Neural cell (in vitro differentiated cells): ENCODE measurements around the gene BTNL2. TPM values are rescaled to one million over a fixed set of nuclear protein-coding genes. Genes with fewer than 3 reads are reported as not detected.
A peak's percentile ranks its signal among the peaks of the same experiment; 100 is the strongest.
"Not testable (repeated sequence)": the region's sequence is repeated elsewhere in the genome, so short reads cannot be mapped to it uniquely, and the experiment has no call there.

Experiments used
- H2AFZ ChIP-seq: fragments of 200-600, 300-800 bp; sonication (generic), shearing (Covaris generic); 2 replicates; pipeline ENCODE4 v1.6.0; 2014; ENCODE audit warnings: low read depth, mild to moderate bottlenecking, antibody characterized with exemption, low read length, moderate library complexity
- H3F3A ChIP-seq: fragments of 200-600 bp; shearing (Covaris generic); 2 replicates; pipeline ENCODE4 v1.6.1; 2016; ENCODE audit warnings: mild to moderate bottlenecking, moderate library complexity, mixed read lengths, antibody characterized with exemption, low read length; ENCODE audit not compliant: insufficient read depth, poor library complexity, severe bottlenecking
- H3K27ac ChIP-seq: fragments of 200-600, 300-800 bp; sonication (generic), shearing (Covaris generic); 2 replicates; pipeline ENCODE4 v1.5.1; 2014; ENCODE audit warnings: mild to moderate bottlenecking, low read length, moderate library complexity
- H3K27me3 ChIP-seq: fragments of 300-800, 200-600 bp; sonication (generic), shearing (Covaris generic); 2 replicates; pipeline ENCODE4 v1.6.0; 2014; ENCODE audit warnings: mild to moderate bottlenecking, low read depth, low read length, moderate library complexity; ENCODE audit not compliant: insufficient read depth
- H3K36me3 ChIP-seq: fragments of 300-800, 200-600 bp; sonication (generic), shearing (Covaris generic); 2 replicates; pipeline ENCODE4 v1.5.1; 2014; ENCODE audit warnings: mild to moderate bottlenecking, antibody characterized with exemption, low read length, moderate library complexity; ENCODE audit not compliant: insufficient read depth
- H3K4me2 ChIP-seq: fragments of 300-800, 200-600 bp; sonication (generic), shearing (Covaris generic); 2 replicates; pipeline ENCODE4 v1.6.0; 2014; ENCODE audit warnings: mild to moderate bottlenecking, low read length
- H3K4me3 ChIP-seq: fragments of 300-800, 200-600 bp; sonication (generic), shearing (Covaris generic); 2 replicates; pipeline ENCODE4 v1.5.1; 2014; ENCODE audit warnings: mild to moderate bottlenecking, low read length, moderate library complexity
- H3K79me2 ChIP-seq: fragments of 200-600 bp; shearing (Covaris generic); replicated peaks from 2 replicates; pipeline ENCODE4 v1.6.0; 2014; ENCODE audit warnings: mild to moderate bottlenecking, low read length, moderate library complexity; ENCODE audit not compliant: insufficient read depth
- H3K9ac ChIP-seq: fragments of 300-800, 200-600 bp; sonication (generic), shearing (Covaris generic); 2 replicates; pipeline ENCODE4 v1.6.1; 2016; ENCODE audit warnings: mild to moderate bottlenecking, low read length, mixed read lengths
- H3K9me2 ChIP-seq: fragments of 200-600 bp; shearing (Covaris generic); 2 replicates; pipeline ENCODE4 v1.6.1; 2016; ENCODE audit warnings: mild to moderate bottlenecking, low read length, mixed read lengths; ENCODE audit not compliant: insufficient read depth
- H3K9me3 ChIP-seq: fragments of 200-600, 300-800 bp; sonication (generic), shearing (Covaris generic); 2 replicates; pipeline ENCODE4 v1.6.1; 2016; ENCODE audit warnings: mild to moderate bottlenecking, mixed run types, low read length, moderate library complexity, mixed read lengths
- H4K20me1 ChIP-seq: fragments of 200-600 bp; shearing (Covaris generic); 2 replicates; pipeline ENCODE4 v1.6.1; 2016; ENCODE audit warnings: mild to moderate bottlenecking, mixed run types; ENCODE audit not compliant: insufficient read depth
- EP300 ChIP-seq: fragments of 450-650 bp; conservative IDR thresholded peaks from 2 replicates; pipeline ENCODE4 v1.6.1; 2014; ENCODE audit warnings: antibody characterized with exemption, mild to moderate bottlenecking, moderate library complexity; ENCODE audit not compliant: poor library complexity, severe bottlenecking
- EZH2 ChIP-seq: fragments of 200-600, 300-800 bp; shearing (Covaris generic), sonication (generic); IDR thresholded peaks from 2 replicates; pipeline ENCODE4 v1.6.1; 2014; ENCODE audit warnings: antibody characterized with exemption, low read length, borderline replicate concordance, mild to moderate bottlenecking; ENCODE audit not compliant: insufficient read depth, poor library complexity, severe bottlenecking
- MXI1 ChIP-seq: fragments of 450-650 bp; conservative IDR thresholded peaks from 2 replicates; pipeline ENCODE4 v1.6.1; 2014; ENCODE audit warnings: antibody characterized with exemption, mild to moderate bottlenecking; ENCODE audit not compliant: poor library complexity, severe bottlenecking
- POLR2AphosphoS5 ChIP-seq: IDR thresholded peaks from 2 replicates; pipeline ENCODE4 v1.6.1; 2012
- RAD21 ChIP-seq: fragments of 450-650 bp; conservative IDR thresholded peaks from 2 replicates; pipeline ENCODE4 v1.6.1; 2014; ENCODE audit warnings: antibody characterized with exemption, mild to moderate bottlenecking, moderate library complexity
- REST ChIP-seq: IDR thresholded peaks from 2 replicates; pipeline ENCODE4 v1.6.1; 2012; ENCODE audit warnings: borderline replicate concordance
- SMC3 ChIP-seq: fragments of 450-650 bp; conservative IDR thresholded peaks from 2 replicates; pipeline ENCODE4 v1.6.1; 2014; ENCODE audit warnings: antibody characterized with exemption, mild to moderate bottlenecking, moderate library complexity; ENCODE audit not compliant: poor library complexity
- TAF1 ChIP-seq: IDR thresholded peaks from 2 replicates; pipeline ENCODE4 v1.6.1; 2012; ENCODE audit warnings: low read depth
- polyA plus RNA-seq: library from polyadenylated mRNA; depleted of rRNA; stranded (reverse); fragments of >200 nt; gene quantifications from 2 replicates; pipeline ENCODE4 v1.2.3, GENCODE V29; 2014
- TF ChIP-seq, protein P1 (sequence below): fragments of 450-650 bp; IDR thresholded peaks from 2 replicates; pipeline ENCODE4 v1.5.1; 2014; ENCODE audit warnings: antibody characterized with exemption, mild to moderate bottlenecking, moderate library complexity; ENCODE audit not compliant: poor library complexity, severe bottlenecking

Gene BTNL2
- polyA plus RNA-seq, 1 donor from 2014 or later = not detected

- no peak overlapping the region for H3K4me3 ChIP-seq
- H2AFZ ChIP-seq = no peak overlapping the region
- no peak overlapping the region for H3K9ac ChIP-seq
- H4K20me1 ChIP-seq = no peaks in the 10 kb centered on the region
- H3K9me2 ChIP-seq = no peaks in the 10 kb centered on the region
- TF ChIP-seq TAF1 (no peak), EP300 (no peak), REST (no peak), SMC3 (no peak), POLR2AphosphoS5 (no peak), EZH2 (no peak), MXI1 (no peak), RAD21 (no peak)
- TF ChIP-seq, protein P1, sequence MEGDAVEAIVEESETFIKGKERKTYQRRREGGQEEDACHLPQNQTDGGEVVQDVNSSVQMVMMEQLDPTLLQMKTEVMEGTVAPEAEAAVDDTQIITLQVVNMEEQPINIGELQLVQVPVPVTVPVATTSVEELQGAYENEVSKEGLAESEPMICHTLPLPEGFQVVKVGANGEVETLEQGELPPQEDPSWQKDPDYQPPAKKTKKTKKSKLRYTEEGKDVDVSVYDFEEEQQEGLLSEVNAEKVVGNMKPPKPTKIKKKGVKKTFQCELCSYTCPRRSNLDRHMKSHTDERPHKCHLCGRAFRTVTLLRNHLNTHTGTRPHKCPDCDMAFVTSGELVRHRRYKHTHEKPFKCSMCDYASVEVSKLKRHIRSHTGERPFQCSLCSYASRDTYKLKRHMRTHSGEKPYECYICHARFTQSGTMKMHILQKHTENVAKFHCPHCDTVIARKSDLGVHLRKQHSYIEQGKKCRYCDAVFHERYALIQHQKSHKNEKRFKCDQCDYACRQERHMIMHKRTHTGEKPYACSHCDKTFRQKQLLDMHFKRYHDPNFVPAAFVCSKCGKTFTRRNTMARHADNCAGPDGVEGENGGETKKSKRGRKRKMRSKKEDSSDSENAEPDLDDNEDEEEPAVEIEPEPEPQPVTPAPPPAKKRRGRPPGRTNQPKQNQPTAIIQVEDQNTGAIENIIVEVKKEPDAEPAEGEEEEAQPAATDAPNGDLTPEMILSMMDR = no peak
- H3K27ac ChIP-seq = no peak overlapping the region
- H3K79me2 ChIP-seq = no peaks in the 10 kb centered on the region
- H3K4me2 ChIP-seq = no peak overlapping the region
- H3K36me3 ChIP-seq = no peaks in the 10 kb centered on the region
- no peaks in the 10 kb centered on the region for H3K27me3 ChIP-seq
- H3K9me3 ChIP-seq = no peaks in the 10 kb centered on the region
- H3F3A ChIP-seq = no peaks in the 10 kb centered on the region
Measured at GRCh38 chr6:32436186-32436585, 29.2 kb upstream of the BTNL2 start.

- not testable (repeated sequence) for H3K36me3 ChIP-seq, H3K27ac ChIP-seq, H3K9me3 ChIP-seq, H3F3A ChIP-seq, H2AFZ ChIP-seq, H3K9me2 ChIP-seq, H3K9ac ChIP-seq, H3K4me2 ChIP-seq, H3K27me3 ChIP-seq, H3K4me3 ChIP-seq, H4K20me1 ChIP-seq, H3K79me2 ChIP-seq
Measured at GRCh38 chr6:32433950-32434349, 27.0 kb upstream of the BTNL2 start.

- H3K79me2 ChIP-seq = no peaks in the 10 kb centered on the region
- no peak overlapping the region for H3K27ac ChIP-seq
- H3K27me3 ChIP-seq = no peaks in the 10 kb centered on the region
- H3K4me3 ChIP-seq = no peak overlapping the region
- no peaks in the 10 kb centered on the region for H3F3A ChIP-seq
- no peak for TF ChIP-seq POLR2AphosphoS5
- TF ChIP-seq MXI1 = no peak
- TF ChIP-seq EZH2 = no peak
- no peak for TF ChIP-seq EP300
- no peak for TF ChIP-seq REST
- TF ChIP-seq RAD21 = peak; percentile 87
- TF ChIP-seq, protein P1 = peak; percentile 77
- TF ChIP-seq SMC3 = peak; percentile 93
- TF ChIP-seq TAF1 = no peak
- H3K9me2 ChIP-seq = no peaks in the 10 kb centered on the region
- no peaks in the 10 kb centered on the region for H4K20me1 ChIP-seq
- no peak overlapping the region for H2AFZ ChIP-seq
- no peak overlapping the region for H3K4me2 ChIP-seq
- H3K9ac ChIP-seq = no peak overlapping the region
- no peaks in the 10 kb centered on the region for H3K36me3 ChIP-seq
- H3K9me3 ChIP-seq = no peaks in the 10 kb centered on the region
Measured at GRCh38 chr6:32432050-32432450, 25.1 kb upstream of the BTNL2 start.
